ENCODE data around the gene CCDC146.

GRCh38 chr7:77290425-77290824, 168.0 kb downstream of the CCDC146 start:
- TF ChIP-seq, protein P1, sequence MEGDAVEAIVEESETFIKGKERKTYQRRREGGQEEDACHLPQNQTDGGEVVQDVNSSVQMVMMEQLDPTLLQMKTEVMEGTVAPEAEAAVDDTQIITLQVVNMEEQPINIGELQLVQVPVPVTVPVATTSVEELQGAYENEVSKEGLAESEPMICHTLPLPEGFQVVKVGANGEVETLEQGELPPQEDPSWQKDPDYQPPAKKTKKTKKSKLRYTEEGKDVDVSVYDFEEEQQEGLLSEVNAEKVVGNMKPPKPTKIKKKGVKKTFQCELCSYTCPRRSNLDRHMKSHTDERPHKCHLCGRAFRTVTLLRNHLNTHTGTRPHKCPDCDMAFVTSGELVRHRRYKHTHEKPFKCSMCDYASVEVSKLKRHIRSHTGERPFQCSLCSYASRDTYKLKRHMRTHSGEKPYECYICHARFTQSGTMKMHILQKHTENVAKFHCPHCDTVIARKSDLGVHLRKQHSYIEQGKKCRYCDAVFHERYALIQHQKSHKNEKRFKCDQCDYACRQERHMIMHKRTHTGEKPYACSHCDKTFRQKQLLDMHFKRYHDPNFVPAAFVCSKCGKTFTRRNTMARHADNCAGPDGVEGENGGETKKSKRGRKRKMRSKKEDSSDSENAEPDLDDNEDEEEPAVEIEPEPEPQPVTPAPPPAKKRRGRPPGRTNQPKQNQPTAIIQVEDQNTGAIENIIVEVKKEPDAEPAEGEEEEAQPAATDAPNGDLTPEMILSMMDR (IDR thresholded peaks at IDR 0.05), result no peak
- no peak for TF ChIP-seq POLR2A (IDR thresholded peaks at IDR 0.05)
